OCI-LY3 (cell line): ENCODE results near the gene KIF11.

Source experiments
- EZH2phosphoT487 ChIP-seq: fragments of 200-600 bp; shearing (Covaris generic); IDR thresholded peaks from 2 replicates; pipeline ENCODE4 v1.6.1; 2018; ENCODE audit warnings: antibody characterized with exemption, mixed run types, low read depth
- TF ChIP-seq, protein P1 (sequence below): fragments of 200-600, 300-600 bp; sonication (generic); IDR thresholded peaks from 2 replicates; pipeline ENCODE4 v1.5.1; 2014; ENCODE audit warnings: antibody characterized with exemption, low read length, low read depth

- TF ChIP-seq, protein P1, sequence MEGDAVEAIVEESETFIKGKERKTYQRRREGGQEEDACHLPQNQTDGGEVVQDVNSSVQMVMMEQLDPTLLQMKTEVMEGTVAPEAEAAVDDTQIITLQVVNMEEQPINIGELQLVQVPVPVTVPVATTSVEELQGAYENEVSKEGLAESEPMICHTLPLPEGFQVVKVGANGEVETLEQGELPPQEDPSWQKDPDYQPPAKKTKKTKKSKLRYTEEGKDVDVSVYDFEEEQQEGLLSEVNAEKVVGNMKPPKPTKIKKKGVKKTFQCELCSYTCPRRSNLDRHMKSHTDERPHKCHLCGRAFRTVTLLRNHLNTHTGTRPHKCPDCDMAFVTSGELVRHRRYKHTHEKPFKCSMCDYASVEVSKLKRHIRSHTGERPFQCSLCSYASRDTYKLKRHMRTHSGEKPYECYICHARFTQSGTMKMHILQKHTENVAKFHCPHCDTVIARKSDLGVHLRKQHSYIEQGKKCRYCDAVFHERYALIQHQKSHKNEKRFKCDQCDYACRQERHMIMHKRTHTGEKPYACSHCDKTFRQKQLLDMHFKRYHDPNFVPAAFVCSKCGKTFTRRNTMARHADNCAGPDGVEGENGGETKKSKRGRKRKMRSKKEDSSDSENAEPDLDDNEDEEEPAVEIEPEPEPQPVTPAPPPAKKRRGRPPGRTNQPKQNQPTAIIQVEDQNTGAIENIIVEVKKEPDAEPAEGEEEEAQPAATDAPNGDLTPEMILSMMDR: peak; percentile 27; the same call in 1 of the 2 replicates
- TF ChIP-seq EZH2phosphoT487: no peak
These were observed 18.2 kb upstream of the KIF11 start for GRCh38 chr10:92574548-92575261.
